ENCODE results near the gene EML6. TPM values are rescaled to one million over a fixed set of nuclear protein-coding genes. Genes with fewer than 3 reads are reported as not detected.

EML6 gene
- total and polyA plus RNA-seq, 2 of the 13 experiments (the other 11 are each of a cell fraction or from before 2014, with no cell fraction given), result 17.2 to 32.4 TPM

DNA sequence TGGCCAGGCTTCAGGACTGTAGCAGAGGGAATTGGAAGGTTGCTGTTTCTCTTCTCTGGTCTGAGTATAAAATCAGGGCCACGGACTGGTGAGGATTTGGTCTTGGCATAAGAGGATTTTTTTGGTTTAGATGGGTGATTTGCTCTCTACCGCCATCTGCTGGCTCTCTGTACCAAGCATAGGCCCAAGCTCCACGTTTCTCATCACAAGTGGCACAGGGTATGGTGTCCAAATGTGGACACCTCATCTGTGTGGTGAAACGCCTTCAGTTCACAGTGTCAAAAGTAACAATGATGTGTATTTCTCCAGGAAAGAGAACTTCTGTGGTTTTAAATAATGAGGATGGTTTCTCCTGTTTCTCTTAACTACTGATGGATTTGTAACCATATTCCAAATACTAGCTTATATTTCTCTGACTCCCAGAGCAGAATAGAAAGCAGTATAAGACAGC lies 115.1 kb downstream of the EML6 start (continued):
- no peak for TF ChIP-seq ATAD3A (CRISPR knock-in tag; IDR thresholded peaks at IDR 0.05)
- TF ChIP-seq ZFP90 (CRISPR knock-in tag; IDR thresholded peaks at IDR 0.05; ENCODE audit: borderline replicate concordance), result peak; percentile 57; the same call in 1 of the 2 replicates
- no peak for TF ChIP-seq KDM4B (CRISPR knock-in tag; IDR thresholded peaks at IDR 0.05)
- TF ChIP-seq, protein P1, sequence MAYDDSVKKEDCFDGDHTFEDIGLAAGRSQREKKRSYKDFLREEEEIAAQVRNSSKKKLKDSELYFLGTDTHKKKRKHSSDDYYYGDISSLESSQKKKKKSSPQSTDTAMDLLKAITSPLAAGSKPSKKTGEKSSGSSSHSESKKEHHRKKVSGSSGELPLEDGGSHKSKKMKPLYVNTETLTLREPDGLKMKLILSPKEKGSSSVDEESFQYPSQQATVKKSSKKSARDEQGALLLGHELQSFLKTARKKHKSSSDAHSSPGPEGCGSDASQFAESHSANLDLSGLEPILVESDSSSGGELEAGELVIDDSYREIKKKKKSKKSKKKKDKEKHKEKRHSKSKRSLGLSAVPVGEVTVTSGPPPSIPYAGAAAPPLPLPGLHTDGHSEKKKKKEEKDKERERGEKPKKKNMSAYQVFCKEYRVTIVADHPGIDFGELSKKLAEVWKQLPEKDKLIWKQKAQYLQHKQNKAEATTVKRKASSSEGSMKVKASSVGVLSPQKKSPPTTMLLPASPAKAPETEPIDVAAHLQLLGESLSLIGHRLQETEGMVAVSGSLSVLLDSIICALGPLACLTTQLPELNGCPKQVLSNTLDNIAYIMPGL (CRISPR knock-in tag; IDR thresholded peaks at IDR 0.05; ENCODE audit: borderline replicate concordance in 1 of 2, low read depth in 1 of 2), result 0 out of 4 replicates have a peak, but pooled peaks of 1 of the 2 experiments have one; percentile 23
- TF ChIP-seq, protein P2, sequence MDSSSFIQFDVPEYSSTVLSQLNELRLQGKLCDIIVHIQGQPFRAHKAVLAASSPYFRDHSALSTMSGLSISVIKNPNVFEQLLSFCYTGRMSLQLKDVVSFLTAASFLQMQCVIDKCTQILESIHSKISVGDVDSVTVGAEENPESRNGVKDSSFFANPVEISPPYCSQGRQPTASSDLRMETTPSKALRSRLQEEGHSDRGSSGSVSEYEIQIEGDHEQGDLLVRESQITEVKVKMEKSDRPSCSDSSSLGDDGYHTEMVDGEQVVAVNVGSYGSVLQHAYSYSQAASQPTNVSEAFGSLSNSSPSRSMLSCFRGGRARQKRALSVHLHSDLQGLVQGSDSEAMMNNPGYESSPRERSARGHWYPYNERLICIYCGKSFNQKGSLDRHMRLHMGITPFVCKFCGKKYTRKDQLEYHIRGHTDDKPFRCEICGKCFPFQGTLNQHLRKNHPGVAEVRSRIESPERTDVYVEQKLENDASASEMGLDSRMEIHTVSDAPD (CRISPR knock-in tag; IDR thresholded peaks at IDR 0.05), result 0 out of 2 replicates have a peak, but pooled peaks have one; percentile 37
- TF ChIP-seq, protein P3, sequence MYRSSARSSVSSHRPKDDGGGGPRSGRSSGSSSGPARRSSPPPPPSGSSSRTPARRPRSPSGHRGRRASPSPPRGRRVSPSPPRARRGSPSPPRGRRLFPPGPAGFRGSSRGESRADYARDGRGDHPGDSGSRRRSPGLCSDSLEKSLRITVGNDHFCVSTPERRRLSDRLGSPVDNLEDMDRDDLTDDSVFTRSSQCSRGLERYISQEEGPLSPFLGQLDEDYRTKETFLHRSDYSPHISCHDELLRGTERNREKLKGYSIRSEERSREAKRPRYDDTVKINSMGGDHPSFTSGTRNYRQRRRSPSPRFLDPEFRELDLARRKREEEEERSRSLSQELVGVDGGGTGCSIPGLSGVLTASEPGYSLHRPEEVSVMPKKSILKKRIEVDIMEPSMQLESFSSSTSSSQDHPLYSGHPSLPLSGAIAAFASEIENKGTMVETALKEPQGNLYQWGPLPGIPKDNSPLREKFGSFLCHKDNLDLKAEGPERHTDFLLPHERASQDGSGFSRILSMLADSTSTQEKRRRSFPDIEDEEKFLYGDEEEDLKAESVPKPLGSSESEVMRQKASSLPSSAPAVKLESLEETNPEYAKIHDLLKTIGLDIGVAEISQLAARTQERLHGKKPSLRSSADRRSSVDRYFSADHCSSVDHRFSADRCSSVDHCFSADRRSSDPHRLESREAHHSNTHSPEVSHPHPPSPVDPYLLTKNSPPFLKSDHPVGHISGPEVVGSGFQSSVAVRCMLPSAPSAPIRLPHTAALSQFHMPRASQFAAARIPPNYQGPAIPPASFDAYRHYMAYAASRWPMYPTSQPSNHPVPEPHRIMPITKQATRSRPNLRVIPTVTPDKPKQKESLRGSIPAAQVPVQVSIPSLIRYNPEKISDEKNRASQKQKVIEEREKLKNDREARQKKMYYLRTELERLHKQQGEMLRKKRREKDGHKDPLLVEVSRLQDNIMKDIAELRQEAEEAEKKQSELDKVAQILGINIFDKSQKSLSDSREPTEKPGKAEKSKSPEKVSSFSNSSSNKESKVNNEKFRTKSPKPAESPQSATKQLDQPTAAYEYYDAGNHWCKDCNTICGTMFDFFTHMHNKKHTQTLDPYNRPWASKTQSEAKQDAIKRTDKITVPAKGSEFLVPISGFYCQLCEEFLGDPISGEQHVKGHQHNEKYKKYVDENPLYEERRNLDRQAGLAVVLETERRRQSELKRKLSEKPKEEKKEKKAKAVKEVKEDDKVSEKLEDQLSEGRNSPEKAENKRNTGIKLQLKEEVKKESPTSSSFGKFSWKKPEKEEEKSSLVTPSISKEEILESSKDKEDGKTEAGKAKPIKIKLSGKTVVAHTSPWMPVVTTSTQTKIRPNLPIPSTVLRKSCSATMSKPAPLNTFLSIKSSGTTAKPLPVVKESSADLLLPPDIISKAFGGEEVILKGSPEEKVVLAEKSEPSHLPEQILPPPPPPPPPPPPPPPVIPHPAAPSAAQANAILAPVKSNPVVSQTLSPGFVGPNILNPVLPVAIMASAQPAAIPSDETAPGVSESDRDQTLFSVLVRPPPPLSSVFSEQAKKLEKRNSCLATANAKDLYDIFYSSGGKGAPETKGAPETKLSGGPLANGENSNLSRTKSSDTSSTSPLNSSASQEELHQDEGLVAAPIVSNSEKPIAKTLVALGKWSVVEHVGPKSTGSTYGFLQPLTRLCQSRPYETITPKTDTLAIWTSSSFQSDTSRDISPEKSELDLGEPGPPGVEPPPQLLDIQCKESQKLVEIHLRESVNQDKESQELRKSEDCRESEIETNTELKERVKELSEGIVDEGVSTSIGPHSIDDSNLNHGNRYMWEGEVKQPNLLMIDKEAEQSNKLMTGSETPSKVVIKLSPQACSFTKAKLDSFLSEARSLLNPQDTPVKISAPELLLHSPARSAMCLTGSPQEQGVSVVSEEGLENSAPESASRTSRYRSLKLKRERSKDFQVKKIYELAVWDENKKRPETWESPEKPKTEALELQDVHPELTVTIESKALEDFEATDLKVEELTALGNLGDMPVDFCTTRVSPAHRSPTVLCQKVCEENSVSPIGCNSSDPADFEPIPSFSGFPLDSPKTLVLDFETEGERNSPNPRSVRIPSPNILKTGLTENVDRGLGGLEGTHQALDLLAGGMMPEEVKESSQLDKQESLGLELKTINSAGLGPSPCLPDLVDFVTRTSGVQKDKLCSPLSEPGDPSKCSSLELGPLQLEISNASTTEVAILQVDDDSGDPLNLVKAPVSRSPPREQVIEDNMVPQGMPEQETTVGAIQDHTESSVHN (CRISPR knock-in tag; IDR thresholded peaks at IDR 0.05), result no peak
- TF ChIP-seq ZNF12 (CRISPR knock-in tag; IDR thresholded peaks at IDR 0.05), result peak; percentile 20; the same call in 1 of the 2 replicates
- peak; percentile 54; the same call in 1 of the 2 replicates for TF ChIP-seq ZFX (CRISPR knock-in tag; IDR thresholded peaks at IDR 0.05; ENCODE audit: low read depth)
- peak; percentile 51; the same call in 1 of the 2 replicates for TF ChIP-seq MEIS1 (CRISPR knock-in tag; IDR thresholded peaks at IDR 0.05; ENCODE audit: borderline replicate concordance)
- TF ChIP-seq IRF2 (CRISPR knock-in tag; IDR thresholded peaks at IDR 0.05), result 0 out of 2 replicates have a peak, but pooled peaks have one; percentile 53
- TF ChIP-seq KLF16 (CRISPR knock-in tag; IDR thresholded peaks at IDR 0.05), result 0 out of 4 replicates have a peak, but pooled peaks of 1 of the 2 experiments have one; percentile 34
- TF ChIP-seq, protein P4, sequence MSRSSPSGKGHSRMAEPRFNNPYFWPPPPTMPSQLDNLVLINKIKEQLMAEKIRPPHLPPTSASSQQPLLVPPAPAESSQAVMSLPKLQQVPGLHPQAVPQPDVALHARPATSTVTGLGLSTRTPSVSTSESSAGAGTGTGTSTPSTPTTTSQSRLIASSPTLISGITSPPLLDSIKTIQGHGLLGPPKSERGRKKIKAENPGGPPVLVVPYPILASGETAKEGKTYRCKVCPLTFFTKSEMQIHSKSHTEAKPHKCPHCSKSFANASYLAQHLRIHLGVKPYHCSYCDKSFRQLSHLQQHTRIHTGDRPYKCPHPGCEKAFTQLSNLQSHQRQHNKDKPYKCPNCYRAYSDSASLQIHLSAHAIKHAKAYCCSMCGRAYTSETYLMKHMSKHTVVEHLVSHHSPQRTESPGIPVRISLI (CRISPR knock-in tag; IDR thresholded peaks at IDR 0.05; ENCODE audit: borderline replicate concordance), result peak; percentile 48; the same call in 1 of the 2 replicates
- TF ChIP-seq, protein P5, sequence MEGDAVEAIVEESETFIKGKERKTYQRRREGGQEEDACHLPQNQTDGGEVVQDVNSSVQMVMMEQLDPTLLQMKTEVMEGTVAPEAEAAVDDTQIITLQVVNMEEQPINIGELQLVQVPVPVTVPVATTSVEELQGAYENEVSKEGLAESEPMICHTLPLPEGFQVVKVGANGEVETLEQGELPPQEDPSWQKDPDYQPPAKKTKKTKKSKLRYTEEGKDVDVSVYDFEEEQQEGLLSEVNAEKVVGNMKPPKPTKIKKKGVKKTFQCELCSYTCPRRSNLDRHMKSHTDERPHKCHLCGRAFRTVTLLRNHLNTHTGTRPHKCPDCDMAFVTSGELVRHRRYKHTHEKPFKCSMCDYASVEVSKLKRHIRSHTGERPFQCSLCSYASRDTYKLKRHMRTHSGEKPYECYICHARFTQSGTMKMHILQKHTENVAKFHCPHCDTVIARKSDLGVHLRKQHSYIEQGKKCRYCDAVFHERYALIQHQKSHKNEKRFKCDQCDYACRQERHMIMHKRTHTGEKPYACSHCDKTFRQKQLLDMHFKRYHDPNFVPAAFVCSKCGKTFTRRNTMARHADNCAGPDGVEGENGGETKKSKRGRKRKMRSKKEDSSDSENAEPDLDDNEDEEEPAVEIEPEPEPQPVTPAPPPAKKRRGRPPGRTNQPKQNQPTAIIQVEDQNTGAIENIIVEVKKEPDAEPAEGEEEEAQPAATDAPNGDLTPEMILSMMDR (CRISPR knock-in tag; IDR thresholded peaks at IDR 0.05), result peak; percentile 91
